Ovary (tissue), 9 donors: Measurements from ENCODE around the gene SLC43A1. TPM values are rescaled to one million over a fixed set of nuclear protein-coding genes. Genes with fewer than 3 reads are reported as not detected.

Source experiments
- DNase-seq, 5 donors: peaks; one replicate each; pipeline ENCODE4 v3.0.0-alpha.2; 2019 to 2020
- H3K27ac ChIP-seq, 2 donors: fragments of 200-600 bp; one replicate each; pipeline versions ENCODE4 v1.5.1 to v1.8.0; 2019 to 2022
- H3K27me3 ChIP-seq: fragments of 200-600 bp; one replicate; pipeline ENCODE4 v1.8.0; 2022
- H3K36me3 ChIP-seq: fragments of 200-600 bp; sonication (generic); one replicate; pipeline ENCODE4 v1.5.1; 2019
- H3K4me1 ChIP-seq: one replicate; pipeline ENCODE4 v1.8.1; 2013; ENCODE audit warnings: mild to moderate bottlenecking, moderate library complexity; ENCODE audit not compliant: insufficient read depth
- H3K4me3 ChIP-seq: fragments of 200-600 bp; sonication (generic); one replicate; pipeline ENCODE4 v1.5.1; 2017
- H3K9me3 ChIP-seq, 2 donors: fragments of 200-600 bp in 1 of 2; sonication (generic) in 1 of 2; one replicate each; pipeline versions ENCODE4 v1.5.1 to v1.8.1; 2013 to 2019; ENCODE audit warnings: mild to moderate bottlenecking in 1 of 2, moderate library complexity in 1 of 2
- CTCF ChIP-seq, 3 donors: fragments of 450-650 bp in 2 of 3; fragments of 200-600 bp in 1 of 3; IDR thresholded peaks; one replicate each; pipeline versions ENCODE4 v1.5.1 to v1.8.0; 2016 to 2022; ENCODE audit warnings: antibody characterized with exemption in 3 of 3, mild to moderate bottlenecking in 1 of 3
- EP300 ChIP-seq: sonication (generic); formaldehyde crosslinking; IDR thresholded peaks from one replicate; pipeline ENCODE4 v1.6.1; 2017; ENCODE audit warnings: antibody characterized with exemption
- POLR2A ChIP-seq: fragments of 450-650 bp; IDR thresholded peaks from one replicate; pipeline ENCODE4 v1.6.1; 2017; ENCODE audit warnings: antibody characterized with exemption, mild to moderate bottlenecking, moderate library complexity
- WGBS, 3 donors: extraction: QIAGEN DNeasy Blood & Tissue Kit in 1 of 3; methylation state at CpG; one replicate each; pipeline versions ENCODE4 v1.1.5 to v1.1.7; 2013 to 2017; 5-methylcytosine and 5-hydroxymethylcytosine counted together
- intact Hi-C, 4 donors: fragments of 100-400 bp; cut with DNase I; formaldehyde crosslinking; loops; one replicate each; pipeline versions ENCODE4 v1.11.0 to v1.15.1; 2022 to 2023
- polyA plus RNA-seq, 2 donors: library from polyadenylated mRNA; stranded (reverse); fragments of 200-250 nt in 1 of 2; fragments of 350-450 nt in 1 of 2; fragmentation: Illumina TruSeq in 1 of 2; extraction: RNeasy Lipid Tissue Mini Kit (QIAGEN cat#74804) in 1 of 2; gene quantifications; one replicate each; pipeline ENCODE4 v1.2.3, GENCODE V29; 2013 to 2014
- small RNA-seq: library from RNA; depleted of rRNA; stranded (forward); fragments of <200 nt; gene quantifications from one replicate; pipeline ENCODE3, GENCODE V24; 2016
- total RNA-seq, 7 donors: library from RNA; depleted of rRNA in 2 of 7; stranded (reverse); fragments of >200 nt in 2 of 7; fragmentation: NEBNext Ultra II Directional in 3 of 7; extraction: Animal tissue kit (Norgen Biotek cat#: 25700) in 3 of 7; gene quantifications; one replicate each; pipeline versions ENCODE4 v1.1.0 to v1.2.4, GENCODE V29; 2016 to 2023
- donor health status: DM: no; HTN: no; CAD: no; lungs with moderate emphysema.
- donor health status: DM: no; HTN: no; CAD: no.
- donor health status: Bipolar disorder and iron deficiency.
- donor health status: DM: yes; HTN: yes; CAD: no.
- donor health status: DM: no; HTN: no; CAD: no.
- donor health status: DM: yes; HTN: yes; CAD: no.

SLC43A1 gene
- total and polyA plus RNA-seq, 9 donors, result 11.5 to 30.4 (median 18.6) TPM

GRCh38 chr11:57434640-57435546, 80.6 kb downstream of the SLC43A1 start:
- no peak overlapping the region for H3K27ac ChIP-seq

More at GRCh38 chr11:57434640-57435546, 80.6 kb downstream of the SLC43A1 start:
- Histone ChIP-seq H3K36me3 (no peaks in the 10 kb centered on the region), H3K27me3 (no peaks in the 10 kb centered on the region), H3K4me1 (no peaks in the 10 kb centered on the region), H3K9me3 (no peaks in the 10 kb centered on the region), H3K4me3 (no peak overlapping the region)
- no peak for DNase-seq
- intact Hi-C loops, result no loop called here
- WGBS, 3 donors, result 67 to 71% (median 69%) methylated on average over 15 of the region's 15 CpGs
- no peak for TF ChIP-seq EP300
- TF ChIP-seq POLR2A, result no peak
- no peak for TF ChIP-seq CTCF (IDR thresholded peaks at IDR 0.05)

Small RNAs within 50 kb of the gene (small RNA-seq; reads per million reads assigned to genes)
- not detected for gene RN7SL605P
- gene RNA5SP341, result not detected

Other genes with a start within 250 kb of the SLC43A1 start
- 100 to 1,000 TPM in 5 of 7 donors, 10 to 100 TPM in 2; 45.2 to 230 (median 149) TPM for gene TNKS1BP1, start 190.8 kb downstream of the SLC43A1 start, total RNA-seq
- 10 to 100 TPM; 88.5 to 93.9 TPM for gene TNKS1BP1, start 190.8 kb downstream of the SLC43A1 start, polyA plus RNA-seq
- 100 to 1,000 TPM in 1 of 7 donors, 10 to 100 TPM in 6; 43.3 to 105 (median 87.7) TPM for gene SSRP1, start 179.8 kb downstream of the SLC43A1 start, total RNA-seq
- 100 to 1,000 TPM in 1 of 2 donors, 10 to 100 TPM in 1; 78.6 to 134 TPM for gene SSRP1, start 179.8 kb downstream of the SLC43A1 start, polyA plus RNA-seq
- under 1 TPM in 1 of 7 donors, not detected in 6; 0.12 TPM for gene P2RX3, start 177.3 kb downstream of the SLC43A1 start, total RNA-seq
- under 1 TPM in 1 of 2 donors, not detected in 1; 0.13 TPM for gene P2RX3, start 177.3 kb downstream of the SLC43A1 start, polyA plus RNA-seq
- gene PRG3, start 134.6 kb downstream of the SLC43A1 start, total RNA-seq, result not detected
- not detected for gene PRG3, start 134.6 kb downstream of the SLC43A1 start, polyA plus RNA-seq
- not detected for gene PRG2, start 125.1 kb downstream of the SLC43A1 start, total RNA-seq
- gene PRG2, start 125.1 kb downstream of the SLC43A1 start, polyA plus RNA-seq, result under 1 TPM in 1 of 2 donors, not detected in 1; 0.15 TPM
- gene SLC43A3, start 88.6 kb downstream of the SLC43A1 start, total RNA-seq, result 10 to 100 TPM; 17.0 to 47.2 (median 36.3) TPM
- gene SLC43A3, start 88.6 kb downstream of the SLC43A1 start, polyA plus RNA-seq, result 10 to 100 TPM; 21.2 to 69.3 TPM
- 1 to 10 TPM in 2 of 7 donors, under 1 TPM in 5; 0.23 to 2.0 (median 0.83) TPM for gene RTN4RL2, start 55.2 kb downstream of the SLC43A1 start, total RNA-seq
- gene RTN4RL2, start 55.2 kb downstream of the SLC43A1 start, polyA plus RNA-seq, result under 1 TPM in 1 of 2 donors, not detected in 1; 0.53 TPM
- 10 to 100 TPM; 23.4 to 42.0 (median 38.0) TPM for gene TIMM10, start 15.1 kb upstream of the SLC43A1 start, total RNA-seq
- gene TIMM10, start 15.1 kb upstream of the SLC43A1 start, polyA plus RNA-seq, result 10 to 100 TPM; 32.0 to 36.2 TPM
- not detected for gene SMTNL1, start 21.9 kb upstream of the SLC43A1 start, total RNA-seq
- not detected for gene SMTNL1, start 21.9 kb upstream of the SLC43A1 start, polyA plus RNA-seq
- gene UBE2L6, start 52.0 kb upstream of the SLC43A1 start, total RNA-seq, result 10 to 100 TPM; 27.2 to 71.0 (median 59.7) TPM
- gene UBE2L6, start 52.0 kb upstream of the SLC43A1 start, polyA plus RNA-seq, result 100 to 1,000 TPM in 1 of 2 donors, 10 to 100 TPM in 1; 51.1 to 114 TPM
- gene SERPING1, start 82.0 kb upstream of the SLC43A1 start, total RNA-seq, result 100 to 1,000 TPM; 454 to 906 (median 709) TPM
- 1,000 to 10,000 TPM in 1 of 2 donors, 100 to 1,000 TPM in 1; 731 to 2,358 TPM for gene SERPING1, start 82.0 kb upstream of the SLC43A1 start, polyA plus RNA-seq
- 10 to 100 TPM in 1 of 7 donors, 1 to 10 TPM in 6; 2.1 to 12.9 (median 4.4) TPM for gene YPEL4, start 134.2 kb upstream of the SLC43A1 start, total RNA-seq
- 10 to 100 TPM in 1 of 2 donors, 1 to 10 TPM in 1; 7.1 to 15.3 TPM for gene YPEL4, start 134.2 kb upstream of the SLC43A1 start, polyA plus RNA-seq
- gene CLP1, start 142.1 kb upstream of the SLC43A1 start, total RNA-seq, result 10 to 100 TPM in 4 of 7 donors, 1 to 10 TPM in 3; 5.5 to 11.9 (median 11.1) TPM
- 10 to 100 TPM in 1 of 2 donors, 1 to 10 TPM in 1; 7.2 to 10.5 TPM for gene CLP1, start 142.1 kb upstream of the SLC43A1 start, polyA plus RNA-seq
- 10 to 100 TPM; 19.9 to 54.1 (median 39.9) TPM for gene ZDHHC5, start 152.4 kb upstream of the SLC43A1 start, total RNA-seq
- gene ZDHHC5, start 152.4 kb upstream of the SLC43A1 start, polyA plus RNA-seq, result 10 to 100 TPM; 22.3 to 62.6 TPM
- gene MED19, start 196.5 kb upstream of the SLC43A1 start, total RNA-seq, result 10 to 100 TPM in 6 of 7 donors, 1 to 10 TPM in 1; 9.8 to 18.2 (median 13.0) TPM
- 10 to 100 TPM; 13.8 to 19.8 TPM for gene MED19, start 196.5 kb upstream of the SLC43A1 start, polyA plus RNA-seq
- gene TMX2, start 196.9 kb upstream of the SLC43A1 start, total RNA-seq, result 10 to 100 TPM; 31.5 to 86.2 (median 56.8) TPM
- gene TMX2, start 196.9 kb upstream of the SLC43A1 start, polyA plus RNA-seq, result 100 to 1,000 TPM in 1 of 2 donors, 10 to 100 TPM in 1; 63.3 to 130 TPM
- 100 to 1,000 TPM in 5 of 7 donors, 10 to 100 TPM in 2; 88.1 to 244 (median 107) TPM for gene SELENOH, start 225.8 kb upstream of the SLC43A1 start, total RNA-seq
- gene SELENOH, start 225.8 kb upstream of the SLC43A1 start, polyA plus RNA-seq, result 100 to 1,000 TPM in 1 of 2 donors, 10 to 100 TPM in 1; 33.9 to 142 TPM
- gene BTBD18, start 236.1 kb upstream of the SLC43A1 start, total RNA-seq, result not detected
- gene BTBD18, start 236.1 kb upstream of the SLC43A1 start, polyA plus RNA-seq, result under 1 TPM in 1 of 2 donors, not detected in 1; 0.02 TPM
- gene CTNND1, start 246.1 kb upstream of the SLC43A1 start, total RNA-seq, result 100 to 1,000 TPM in 6 of 7 donors, 10 to 100 TPM in 1; 58.4 to 134 (median 119) TPM
- 100 to 1,000 TPM in 1 of 2 donors, 10 to 100 TPM in 1; 40.3 to 153 TPM for gene CTNND1, start 246.1 kb upstream of the SLC43A1 start, polyA plus RNA-seq